Fibroblast of villous mesenchyme (primary cell): ENCODE data around the gene HERC3. TPM values are rescaled to one million over a fixed set of nuclear protein-coding genes. Genes with fewer than 3 reads are reported as not detected.
A peak's percentile ranks its signal among the peaks of the same experiment; 100 is the strongest.

Source experiments
- DNase-seq: peaks from one replicate; pipeline ENCODE4 v3.0.0-alpha.2; 2010; ENCODE audit warnings: low read depth
- H3K4me3 ChIP-seq: 2 replicates; pipeline ENCODE4 v1.5.1; 2011; ENCODE audit warnings: low read depth, mild to moderate bottlenecking, low read length
- CTCF ChIP-seq: IDR thresholded peaks from 2 replicates; pipeline ENCODE4 v1.5.1; 2012; ENCODE audit warnings: low read depth, mild to moderate bottlenecking, low read length; ENCODE audit not compliant: insufficient read depth
- total RNA-seq: library from RNA; depleted of rRNA; stranded (reverse); fragments of >200 nt; gene quantifications from 2 replicates; pipeline ENCODE4 v1.2.3, GENCODE V29; 2012

The HERC3 gene
- total RNA-seq, 1 donor: 28.5 TPM

GRCh38 chr4:88575186-88575585 lies 17.1 kb upstream of the HERC3 start:
- H3K4me3 ChIP-seq: no peak overlapping the region
- DNase-seq: no peak
- no peak for TF ChIP-seq CTCF

GRCh38 chr4:88582493-88582892 lies 9.8 kb upstream of the HERC3 start:
- no peak overlapping the region for H3K4me3 ChIP-seq
- no peak for DNase-seq
- no peak for TF ChIP-seq CTCF

GRCh38 chr4:88583631-88584470 lies 8.4 kb upstream of the HERC3 start:
- no peak for TF ChIP-seq CTCF
- no peak overlapping the region for H3K4me3 ChIP-seq
- no peak for DNase-seq

GRCh38 chr4:88584471-88584900 lies 7.8 kb upstream of the HERC3 start:
- no peak for DNase-seq
- H3K4me3 ChIP-seq: no peak overlapping the region
- TF ChIP-seq CTCF: no peak

GRCh38 chr4:88585917-88586316 lies 6.4 kb upstream of the HERC3 start:
- no peak overlapping the region for H3K4me3 ChIP-seq
- no peak for TF ChIP-seq CTCF
- DNase-seq: peak; percentile 47

GRCh38 chr4:88587306-88587705 lies 5.0 kb upstream of the HERC3 start:
- H3K4me3 ChIP-seq: no peak overlapping the region
- TF ChIP-seq CTCF: no peak
- DNase-seq: no peak
